ENCODE data around the gene ARHGAP12.

GRCh38 chr10:31762316-31762715, 166.3 kb downstream of the ARHGAP12 start:
- no peak for TF ChIP-seq POLR2AphosphoS5 (IDR thresholded peaks at IDR 0.05)
- no peak for TF ChIP-seq RAD21 (conservative IDR thresholded peaks at IDR 0.05)

All from neural cell (in vitro differentiated cells).